ENCODE measurements around the gene GPR139.

GRCh38 chr16:20107083-20107482, 33.4 kb upstream of the GPR139 start:
- no peak for TF ChIP-seq CTCF (IDR thresholded peaks at IDR 0.05)
- no peak for TF ChIP-seq EZH2 (IDR thresholded peaks at IDR 0.05)

Data from neural progenitor cell (in vitro differentiated cells).